ENCODE data around the gene ZNF319. TPM values are rescaled to one million over a fixed set of nuclear protein-coding genes. Genes with fewer than 3 reads are reported as not detected.

ZNF319 gene
- total and polyA plus RNA-seq, 2 of the 13 experiments (the other 11 are each of a cell fraction or from before 2014, with no cell fraction given) = 2.4 to 3.6 TPM

DNA sequence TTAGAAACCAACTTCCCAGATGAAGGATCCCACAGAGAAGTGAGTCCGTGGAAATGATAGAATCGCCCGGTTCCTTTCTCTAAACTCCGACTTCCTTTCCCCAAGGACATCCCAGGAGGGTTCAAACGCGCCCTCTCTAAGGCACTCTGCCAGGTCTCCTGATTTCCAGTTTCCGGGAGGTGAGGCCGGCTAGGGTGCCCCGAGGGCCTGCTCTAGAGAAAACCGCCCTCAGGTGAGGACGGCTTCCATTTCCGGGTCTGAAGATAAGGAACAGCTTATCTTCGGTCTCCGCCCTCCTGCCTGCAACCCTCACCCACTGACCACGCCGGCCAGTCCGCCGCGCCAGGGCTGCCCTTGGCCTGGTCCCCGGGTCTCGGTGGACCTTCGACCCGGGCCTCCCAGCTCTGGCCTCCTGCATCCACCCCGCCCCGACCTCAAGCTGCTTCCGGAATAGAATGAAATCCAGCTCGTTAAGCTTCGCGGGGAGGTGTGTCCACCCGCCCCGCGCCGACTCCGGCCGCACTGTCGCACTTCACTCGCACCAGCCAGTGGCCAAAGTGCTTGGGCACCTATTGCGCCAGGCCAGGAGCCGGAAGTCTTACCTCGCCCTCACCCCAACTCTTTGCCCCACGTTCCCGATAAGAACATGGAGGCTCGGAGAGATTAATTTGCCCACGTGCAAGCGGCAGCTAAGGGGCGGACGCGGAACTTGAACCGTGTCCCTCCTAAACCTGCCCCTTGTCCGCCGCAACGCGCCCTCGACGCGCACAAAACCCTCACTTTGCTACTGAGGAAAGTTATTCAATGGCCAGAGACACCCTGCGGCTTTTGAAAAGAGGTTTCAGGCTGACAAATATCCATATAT is 24.2 kb upstream of the ZNF319 start (continued):
- peak; percentile 62; the same call in 1 of the 2 replicates for TF ChIP-seq NCOA1 (CRISPR knock-in tag; IDR thresholded peaks at IDR 0.05)
- no peak for TF ChIP-seq THAP7 (CRISPR knock-in tag; IDR thresholded peaks at IDR 0.05)
- no peak for TF ChIP-seq PTBP1 (IDR thresholded peaks at IDR 0.05; ENCODE audit: low read depth, low read length, poor library complexity, severe bottlenecking)
- TF ChIP-seq GABPA (IDR thresholded peaks at IDR 0.05; ENCODE audit: low read depth, low read length) = peak; percentile 42
- peak; percentile 86 for TF ChIP-seq GABPA (CRISPR knock-in tag; IDR thresholded peaks at IDR 0.05; ENCODE audit: low read depth)
- TF ChIP-seq ZNF432 (CRISPR knock-in tag; IDR thresholded peaks at IDR 0.05; ENCODE audit: borderline replicate concordance) = no peak
- peak; percentile 69; the same call in 1 of the 2 replicates for TF ChIP-seq MED13 (CRISPR knock-in tag; IDR thresholded peaks at IDR 0.05)
- no peak for TF ChIP-seq ZNF549 (CRISPR knock-in tag; IDR thresholded peaks at IDR 0.05)
- TF ChIP-seq SNRNP70 (IDR thresholded peaks at IDR 0.05; ENCODE audit: low read depth, low read length) = no peak
- no peak for TF ChIP-seq TBP (CRISPR knock-in tag; IDR thresholded peaks at IDR 0.05)
- TF ChIP-seq NONO (IDR thresholded peaks at IDR 0.05) = no peak
- no peak; the same call in 1 of the 2 replicates for TF ChIP-seq NONO (CRISPR knock-in tag; conservative IDR thresholded peaks at IDR 0.05)
- TF ChIP-seq ADNP (CRISPR knock-in tag; IDR thresholded peaks at IDR 0.05) = no peak
- peak; percentile 85 for TF ChIP-seq ASH2L (IDR thresholded peaks at IDR 0.05; ENCODE audit: insufficient read length, low read depth, low read length)
- 0 out of 2 replicates have a peak, but pooled peaks have one; percentile 50 for TF ChIP-seq TSC22D2 (CRISPR knock-in tag; IDR thresholded peaks at IDR 0.05; ENCODE audit: borderline replicate concordance)
- TF ChIP-seq ETV6 (CRISPR knock-in tag; conservative IDR thresholded peaks at IDR 0.05) = peak; percentile 96; the same call in 1 of the 2 replicates
- TF ChIP-seq SMARCC2 (IDR thresholded peaks at IDR 0.05) = no peak
- no peak for TF ChIP-seq SCMH1 (CRISPR knock-in tag; IDR thresholded peaks at IDR 0.05; ENCODE audit: borderline replicate concordance)
- no peak; the same call in 1 of the 2 replicates for TF ChIP-seq ZNF550 (CRISPR knock-in tag; IDR thresholded peaks at IDR 0.05; ENCODE audit: borderline replicate concordance)
- TF ChIP-seq MZF1 (CRISPR knock-in tag; IDR thresholded peaks at IDR 0.05; ENCODE audit: borderline replicate concordance) = no peak
- no peak for TF ChIP-seq ZNF460 (CRISPR knock-in tag; IDR thresholded peaks at IDR 0.05; ENCODE audit: borderline replicate concordance)
- peak; percentile 42; the same call in 1 of the 2 replicates for TF ChIP-seq FOSL2 (CRISPR knock-in tag; IDR thresholded peaks at IDR 0.05)
- peak; percentile 95; the same call in 1 of the 2 replicates for TF ChIP-seq MTA1 (CRISPR knock-in tag; IDR thresholded peaks at IDR 0.05; ENCODE audit: borderline replicate concordance)
- TF ChIP-seq ATF7 (IDR thresholded peaks at IDR 0.05) = no peak
- no peak; the same call in 1 of the 2 replicates for TF ChIP-seq ATF7 (CRISPR knock-in tag; IDR thresholded peaks at IDR 0.05)
- TF ChIP-seq ZNF616 (CRISPR knock-in tag; IDR thresholded peaks at IDR 0.05; ENCODE audit: low read depth) = peak; percentile 76; the same call in 1 of the 2 replicates
- peak; percentile 52; the same call in 1 of the 2 replicates for TF ChIP-seq TBX3 (IDR thresholded peaks at IDR 0.05; ENCODE audit: borderline replicate concordance)
- peak; percentile 56; the same call in 1 of the 2 replicates for TF ChIP-seq SOX13 (IDR thresholded peaks at IDR 0.05)
- TF ChIP-seq SOX13 (CRISPR knock-in tag; conservative IDR thresholded peaks at IDR 0.05 in 1 of 2, IDR thresholded peaks at IDR 0.05 in 1 of 2) = peak in 1 of 2 experiments; percentile 78; a peak in 2 of 4 replicates
- TF ChIP-seq ERF (CRISPR knock-in tag; IDR thresholded peaks at IDR 0.05) = peak; percentile 95
- TF ChIP-seq ZBTB38 (CRISPR knock-in tag; IDR thresholded peaks at IDR 0.05) = peak; percentile 88
- peak; percentile 27; the same call in 1 of the 2 replicates for TF ChIP-seq ZNF782 (CRISPR knock-in tag; IDR thresholded peaks at IDR 0.05; ENCODE audit: borderline replicate concordance)
- TF ChIP-seq SMAD3 (CRISPR knock-in tag; IDR thresholded peaks at IDR 0.05) = no peak; the same call in 1 of the 2 replicates
